Testis (tissue), 3 donors: ENCODE data around the gene PTPRR. TPM values are rescaled to one million over a fixed set of nuclear protein-coding genes. Genes with fewer than 3 reads are reported as not detected.

Source experiments
- DNase-seq: peaks from one replicate; pipeline ENCODE4 v3.0.0-alpha.2; 2019
- H3K27ac ChIP-seq, 2 donors: fragments of 200-600 bp; sonication (generic); one replicate each; pipeline ENCODE4 v1.5.1; 2019
- H3K27me3 ChIP-seq: fragments of 200-600 bp; sonication (generic); one replicate; pipeline ENCODE4 v1.5.1; 2019
- H3K36me3 ChIP-seq: fragments of 200-600 bp; sonication (generic); one replicate; pipeline ENCODE4 v1.5.1; 2017; ENCODE audit warnings: low read depth; ENCODE audit errors: missing control alignments
- H3K4me1 ChIP-seq: fragments of 200-600 bp; sonication (generic); one replicate; pipeline ENCODE4 v1.5.1; 2019
- H3K4me3 ChIP-seq, 2 donors: fragments of 200-600 bp; sonication (generic); one replicate each; pipeline ENCODE4 v1.5.1; 2017 to 2019
- H3K9me3 ChIP-seq: fragments of 200-600 bp; sonication (generic); one replicate; pipeline ENCODE4 v1.5.1; 2017
- CTCF ChIP-seq, 3 experiments: fragments of 450-650 bp in 2 of 3; fragments of 200-600 bp in 1 of 3; sonication (generic) in 1 of 3; IDR thresholded peaks; one replicate each; pipeline ENCODE4 v1.5.1; 2016 to 2019; ENCODE audit warnings: antibody characterized with exemption in 3 of 3, mild to moderate bottlenecking in 2 of 3, moderate library complexity in 1 of 3
- POLR2A ChIP-seq: fragments of 450-650 bp; IDR thresholded peaks from one replicate; pipeline ENCODE4 v1.6.1; 2017; ENCODE audit warnings: antibody characterized with exemption, mild to moderate bottlenecking, moderate library complexity
- WGBS, 2 donors: methylation state at CpG; one replicate each; pipeline ENCODE4 v1.1.5; 2018; 5-methylcytosine and 5-hydroxymethylcytosine counted together
- intact Hi-C: fragments of 100-400 bp; cut with DNase I; formaldehyde crosslinking; loops from one replicate; pipeline ENCODE4 v1.15.1; 2023; ENCODE audit warnings: low total_unique reads
- polyA plus RNA-seq: library from polyadenylated mRNA; stranded (reverse); fragments of 350-450 nt; fragmentation: Illumina TruSeq; extraction: RNeasy Lipid Tissue Mini Kit (QIAGEN cat#74804); gene quantifications from one replicate; pipeline ENCODE4 v1.2.3, GENCODE V29; 2014; ENCODE audit warnings: low read depth, low replicate concordance; ENCODE audit not compliant: insufficient read depth
- small RNA-seq, 2 donors: library from RNA; depleted of rRNA; stranded (forward); fragments of <200 nt; gene quantifications; one replicate each; pipeline ENCODE3, GENCODE V24; 2016
- total RNA-seq, 2 donors: library from RNA; depleted of rRNA; stranded (reverse); fragments of >200 nt; gene quantifications; one replicate each; pipeline ENCODE4 v1.2.3, GENCODE V29; 2016

Gene PTPRR
- total and polyA plus RNA-seq, 3 donors from 2014 or later: 0.16 to 0.43 (median 0.24) TPM

DNA sequence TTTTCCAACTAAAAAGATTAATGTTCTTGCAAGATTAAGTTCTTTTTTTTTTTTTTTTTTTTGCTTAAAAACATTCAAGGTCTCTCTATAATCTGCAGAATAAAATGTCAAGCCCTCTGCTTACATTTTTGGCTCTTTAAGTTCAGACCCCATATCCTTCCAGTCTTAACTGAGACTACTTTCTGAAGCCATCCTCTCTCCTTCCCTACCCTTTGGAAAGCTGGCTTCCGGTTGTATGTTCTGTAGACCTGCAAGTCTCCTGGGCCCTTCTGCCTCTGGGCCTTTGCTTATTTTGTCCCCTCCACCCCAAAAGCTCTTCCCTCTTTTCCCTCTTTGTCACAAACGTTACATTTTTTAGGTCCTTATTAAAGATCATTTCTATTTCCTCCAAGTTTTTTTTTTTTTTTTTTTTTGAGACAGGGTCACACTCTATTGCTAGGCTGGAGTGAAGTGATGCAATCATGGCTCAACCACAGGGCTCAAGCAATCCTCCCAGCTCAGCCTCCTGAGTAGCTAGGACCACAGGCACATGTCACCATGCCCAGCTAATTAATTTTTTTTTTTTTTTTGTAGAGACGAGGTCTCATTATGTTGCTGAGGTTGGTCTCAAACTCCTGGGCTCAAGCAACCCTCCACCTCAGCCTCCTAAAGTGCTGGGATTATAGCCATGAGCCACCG is 329.9 kb downstream of the PTPRR start:
- no peaks in the 10 kb centered on the region for H3K27me3 ChIP-seq
- no peak overlapping the region for H3K27ac ChIP-seq
- H3K9me3 ChIP-seq: no peaks in the 10 kb centered on the region
- H3K36me3 ChIP-seq: no peaks in the 10 kb centered on the region
- intact Hi-C loops: loop anchor here (10.0 kb wide), 1 partner anchor 134 kb away; no protein-coding TSS in a partner anchor
- DNase-seq: no peak
- WGBS, 2 donors: 69 to 80% methylated on average over 4 of the region's 4 CpGs
- no peaks in the 10 kb centered on the region for H3K4me1 ChIP-seq
- TF ChIP-seq CTCF (IDR thresholded peaks at IDR 0.05): no peak
- TF ChIP-seq POLR2A: no peak
- no peak overlapping the region for H3K4me3 ChIP-seq

DNA sequence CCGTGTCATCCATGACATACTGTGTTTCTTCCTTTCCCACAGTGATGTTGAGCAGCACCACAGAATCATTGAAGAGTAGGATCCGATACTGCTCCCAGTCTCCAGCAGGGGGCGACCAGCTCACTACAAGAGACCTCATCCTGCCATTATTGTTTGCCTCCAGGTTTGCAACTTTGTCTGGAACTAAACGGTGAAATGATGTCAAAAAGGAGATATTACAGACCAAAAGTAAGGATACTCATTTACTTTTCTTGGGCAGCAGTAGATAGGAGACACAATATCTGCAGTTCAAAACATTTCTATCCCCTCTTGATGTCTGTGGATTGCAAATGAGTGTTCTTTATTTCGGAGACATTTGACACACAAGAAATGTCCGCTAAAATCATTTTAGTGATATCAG is 330.5 kb downstream of the PTPRR start:
- TF ChIP-seq POLR2A: no peak
- TF ChIP-seq CTCF (IDR thresholded peaks at IDR 0.05): peak; percentile 67 to 78 (median 77)
- H3K9me3 ChIP-seq: no peaks in the 10 kb centered on the region
- no peak overlapping the region for H3K4me3 ChIP-seq
- DNase-seq: peak; percentile 89
- intact Hi-C loops: loop anchor here (10.0 kb wide), 1 partner anchor 135 kb away; no protein-coding TSS in a partner anchor
- H3K27ac ChIP-seq: no peak overlapping the region
- WGBS, 2 donors: 25 to 32% methylated on average over 6 of the region's 6 CpGs
- H3K36me3 ChIP-seq: no peaks in the 10 kb centered on the region
- H3K4me1 ChIP-seq: no peaks in the 10 kb centered on the region
- H3K27me3 ChIP-seq: no peaks in the 10 kb centered on the region

Small RNA genes lying within 50 kb of the gene (small RNA-seq; reads per million reads assigned to genes)
- gene RF00019: 0 reads per million in 2 donors

Other genes starting within 250 kb of the PTPRR start
- 1 to 10 TPM; 1.3 to 4.7 TPM for gene TSPAN8, start 237.3 kb upstream of the PTPRR start, total RNA-seq
- gene TSPAN8, start 237.3 kb upstream of the PTPRR start, polyA plus RNA-seq: 6.2 TPM